GM12891 (cell line): ENCODE data around the gene RABEP2.

Experiments
- PAX5 ChIP-seq: IDR thresholded peaks from 2 replicates; pipeline ENCODE4 v1.6.1; 2011; ENCODE audit warnings: low read length, moderate library complexity, mild to moderate bottlenecking; ENCODE audit not compliant: insufficient read depth, severe bottlenecking
- POLR2A ChIP-seq: IDR thresholded peaks from 2 replicates; pipeline ENCODE4 v1.6.1; 2011; ENCODE audit warnings: low read depth, low read length, control low read depth
- POLR2AphosphoS5 ChIP-seq: IDR thresholded peaks from 2 replicates; pipeline ENCODE4 v1.6.1; 2011; ENCODE audit warnings: low read depth, low read length, control low read depth
- POU2F2 ChIP-seq: IDR thresholded peaks from 2 replicates; pipeline ENCODE4 v1.6.1; 2011; ENCODE audit warnings: low read depth, mild to moderate bottlenecking, control low read depth, low read length, moderate library complexity
- SPI1 ChIP-seq: IDR thresholded peaks from 2 replicates; pipeline ENCODE4 v1.6.1; 2011; ENCODE audit warnings: low read depth, low read length, control low read depth

- TF ChIP-seq POLR2A (no peak), POLR2AphosphoS5 (no peak), SPI1 (no peak), PAX5 (no peak), POU2F2 (no peak)
These were observed 41.0 kb downstream of the RABEP2 start for GRCh38 chr16:28884045-28884444.
